CD14-positive monocyte (primary cell): ENCODE data around the gene AVPR1A. TPM values are rescaled to one million over a fixed set of nuclear protein-coding genes. Genes with fewer than 3 reads are reported as not detected.

Experiments
- DNase-seq, 3 donors: peaks; one replicate each; pipeline ENCODE4 v3.0.0-alpha.2; 2011 to 2022
- H2AFZ ChIP-seq: 2 replicates; pipeline ENCODE4 v1.6.0; 2012; ENCODE audit warnings: mild to moderate bottlenecking, low read depth, low read length, inconsistent platforms; ENCODE audit not compliant: insufficient read depth, poor library complexity, severe bottlenecking
- H3K27ac ChIP-seq, 2 donors: 1 replicate in 1 of 2; 2 replicates in 1 of 2; pipeline ENCODE4 v1.5.1; 2012 to 2013; ENCODE audit warnings: low read length in 2 of 2, control low read depth in 1 of 2, inconsistent platforms in 1 of 2, low read depth in 1 of 2, mild to moderate bottlenecking in 1 of 2
- H3K27me3 ChIP-seq, 2 donors: one replicate each; pipeline versions ENCODE4 v1.6.0 to v1.6.1; 2011 to 2013; ENCODE audit warnings: low read length in 2 of 2; ENCODE audit not compliant: control insufficient read depth in 2 of 2, insufficient read depth in 2 of 2
- H3K36me3 ChIP-seq, 2 donors: replicated peaks in 1 of 2; 1 replicate in 1 of 2; 2 replicates in 1 of 2; pipeline versions ENCODE4 v1.5.1 to v1.6.1; 2012 to 2013; ENCODE audit warnings: low read length in 2 of 2, control low read depth in 1 of 2, inconsistent platforms in 1 of 2, mild to moderate bottlenecking in 1 of 2; ENCODE audit not compliant: insufficient read depth in 2 of 2, control insufficient read depth in 1 of 2
- H3K4me1 ChIP-seq, 2 donors: 1 replicate in 1 of 2; 2 replicates in 1 of 2; pipeline versions ENCODE4 v1.5.1 to v1.6.1; 2012 to 2013; ENCODE audit warnings: low read length in 2 of 2, control low read depth in 1 of 2, inconsistent platforms in 1 of 2, mild to moderate bottlenecking in 1 of 2, moderate library complexity in 1 of 2; ENCODE audit not compliant: insufficient read depth in 2 of 2, control insufficient read depth in 1 of 2
- H3K4me2 ChIP-seq: replicated peaks from 2 replicates; pipeline ENCODE3; 2012; ENCODE audit warnings: low read length, moderate library complexity, mild to moderate bottlenecking; ENCODE audit not compliant: poor library complexity, severe bottlenecking; ENCODE audit errors: extremely low read depth
- H3K4me3 ChIP-seq, 3 experiments: fragments of 200-600 bp in 1 of 3; sonication (generic) in 1 of 3; replicated peaks in 1 of 3; 1 replicate in 2 of 3; 2 replicates in 1 of 3; pipeline ENCODE4 v1.5.1; 2011 to 2013; ENCODE audit warnings: low read length in 3 of 3, mild to moderate bottlenecking in 3 of 3, control low read depth in 2 of 3, low read depth in 2 of 3, inconsistent platforms in 1 of 3, moderate library complexity in 1 of 3
- H3K79me2 ChIP-seq: 2 replicates; pipeline ENCODE4 v1.6.0; 2012; ENCODE audit warnings: mild to moderate bottlenecking, control low read depth, inconsistent platforms, low read length, moderate library complexity; ENCODE audit not compliant: insufficient read depth
- H3K9ac ChIP-seq: 2 replicates; pipeline ENCODE4 v1.6.0; 2017; ENCODE audit warnings: low read length, mild to moderate bottlenecking; ENCODE audit not compliant: insufficient read depth, poor library complexity, severe bottlenecking
- H3K9me3 ChIP-seq, 2 donors: replicated peaks in 1 of 2; 1 replicate in 1 of 2; 2 replicates in 1 of 2; pipeline versions ENCODE4 v1.5.1 to v1.6.1; 2012 to 2013; ENCODE audit warnings: low read length in 2 of 2, control low read depth in 1 of 2; ENCODE audit not compliant: control insufficient read depth in 1 of 2, insufficient read depth in 1 of 2
- H4K20me1 ChIP-seq: 2 replicates; pipeline ENCODE4 v1.6.0; 2012; ENCODE audit warnings: mild to moderate bottlenecking, low read length, control low read depth, moderate library complexity; ENCODE audit not compliant: insufficient read depth
- H3K27ac Mint-ChIP-seq, 7 donors: one replicate each; pipeline ENCODE4 v1.8.0; 2020; ENCODE audit warnings: mild to moderate bottlenecking in 7 of 7, mixed read lengths in 7 of 7, moderate library complexity in 6 of 7, inconsistent platforms in 2 of 7
- H3K27me3 Mint-ChIP-seq, 3 donors: one replicate each; pipeline ENCODE4 v1.8.0; 2021 to 2022; ENCODE audit warnings: low read depth in 3 of 3, mild to moderate bottlenecking in 3 of 3, mixed read lengths in 3 of 3, moderate library complexity in 3 of 3, inconsistent platforms in 1 of 3
- H3K36me3 Mint-ChIP-seq, 2 donors: one replicate each; pipeline ENCODE4 v1.8.0; 2020; ENCODE audit warnings: mixed read lengths in 2 of 2, inconsistent platforms in 1 of 2, mild to moderate bottlenecking in 1 of 2
- H3K4me1 Mint-ChIP-seq: one replicate; pipeline ENCODE4 v1.8.0; 2020; ENCODE audit warnings: mild to moderate bottlenecking, mixed read lengths
- H3K4me3 Mint-ChIP-seq, 2 donors: one replicate each; pipeline ENCODE4 v1.8.0; 2020; ENCODE audit warnings: mild to moderate bottlenecking in 2 of 2, mixed read lengths in 2 of 2, moderate library complexity in 1 of 2
- H3K9me3 Mint-ChIP-seq, 7 donors: one replicate each; pipeline ENCODE4 v1.8.0; 2020 to 2022; ENCODE audit warnings: mixed read lengths in 7 of 7, mild to moderate bottlenecking in 6 of 7, moderate library complexity in 6 of 7, inconsistent platforms in 2 of 7
- WGBS: methylation state at CpG from one replicate; pipeline ENCODE4 v1.1.5; 2013; ENCODE audit warnings: missing lambda C conversion rate; ENCODE audit not compliant: insufficient coverage; 5-methylcytosine and 5-hydroxymethylcytosine counted together
- intact Hi-C, 2 donors: fragments of 100-400 bp; cut with micrococcal nuclease; formaldehyde crosslinking; loops; one replicate each; pipeline versions ENCODE4 v1.15.0 to v1.15.1; 2023
- polyA plus RNA-seq, 3 donors: library from polyadenylated mRNA; depleted of rRNA in 1 of 3; unstranded in 2 of 3; stranded (reverse) in 1 of 3; fragments of 300-500 nt in 2 of 3; fragments of >200 nt in 1 of 3; fragmentation: Illumina TruSeq in 2 of 3; gene quantifications; 1 replicate in 2 of 3; 2 replicates in 1 of 3; pipeline ENCODE4 v1.2.3, GENCODE V29; 2012 to 2021
- TF ChIP-seq, protein P1 (sequence below): fragments of 200-600 bp; IDR thresholded peaks from one replicate; pipeline ENCODE4 v1.8.0; 2022; ENCODE audit warnings: antibody characterized with exemption, mild to moderate bottlenecking

The AVPR1A gene
- polyA plus RNA-seq, 3 donors = not detected

DNA sequence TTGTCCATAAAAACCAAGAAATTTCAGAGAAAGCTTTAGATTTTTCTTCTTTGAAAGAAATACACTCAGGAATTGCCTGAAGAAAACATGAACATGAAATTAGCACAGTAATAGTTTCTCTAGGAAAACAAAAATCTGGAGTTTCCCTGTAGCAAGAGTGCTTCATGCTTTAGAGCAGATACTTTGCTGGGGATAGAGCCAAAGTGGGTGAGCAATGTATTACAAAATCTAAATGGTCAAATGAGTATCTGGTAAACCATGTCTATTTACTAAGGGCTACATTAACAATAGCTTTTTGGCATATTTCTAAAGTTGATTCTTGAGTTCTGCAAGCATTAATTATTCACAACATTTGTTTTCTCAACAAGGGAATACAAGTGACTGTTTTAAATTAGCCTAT is 26.2 kb downstream of the AVPR1A start:
- Histone ChIP-seq H4K20me1 (no peaks in the 10 kb centered on the region), H3K36me3 (no peaks in the 10 kb centered on the region), H3K4me2 (no peak overlapping the region), H3K27ac (no peak overlapping the region), H3K4me1 (no peaks in the 10 kb centered on the region), H3K27me3 (no peaks in the 10 kb centered on the region), H3K9me3 (no peaks in the 10 kb centered on the region), H3K9ac (no peak overlapping the region), H3K4me3 (no peak overlapping the region), H2AFZ (no peak overlapping the region), H3K79me2 (no peaks in the 10 kb centered on the region)
- Mint-ChIP-seq H3K4me1 (no peaks in the 10 kb centered on the region), H3K4me3 (no peak overlapping the region), H3K27ac (no peak overlapping the region), H3K9me3 (peaks cover 0 to 8% (median 0%) of the 10 kb centered on the region in 7 donors), H3K36me3 (no peaks in the 10 kb centered on the region), H3K27me3 (peaks cover 0 to 2% (median 0%) of the 10 kb centered on the region in 3 donors)
- TF ChIP-seq, protein P1, sequence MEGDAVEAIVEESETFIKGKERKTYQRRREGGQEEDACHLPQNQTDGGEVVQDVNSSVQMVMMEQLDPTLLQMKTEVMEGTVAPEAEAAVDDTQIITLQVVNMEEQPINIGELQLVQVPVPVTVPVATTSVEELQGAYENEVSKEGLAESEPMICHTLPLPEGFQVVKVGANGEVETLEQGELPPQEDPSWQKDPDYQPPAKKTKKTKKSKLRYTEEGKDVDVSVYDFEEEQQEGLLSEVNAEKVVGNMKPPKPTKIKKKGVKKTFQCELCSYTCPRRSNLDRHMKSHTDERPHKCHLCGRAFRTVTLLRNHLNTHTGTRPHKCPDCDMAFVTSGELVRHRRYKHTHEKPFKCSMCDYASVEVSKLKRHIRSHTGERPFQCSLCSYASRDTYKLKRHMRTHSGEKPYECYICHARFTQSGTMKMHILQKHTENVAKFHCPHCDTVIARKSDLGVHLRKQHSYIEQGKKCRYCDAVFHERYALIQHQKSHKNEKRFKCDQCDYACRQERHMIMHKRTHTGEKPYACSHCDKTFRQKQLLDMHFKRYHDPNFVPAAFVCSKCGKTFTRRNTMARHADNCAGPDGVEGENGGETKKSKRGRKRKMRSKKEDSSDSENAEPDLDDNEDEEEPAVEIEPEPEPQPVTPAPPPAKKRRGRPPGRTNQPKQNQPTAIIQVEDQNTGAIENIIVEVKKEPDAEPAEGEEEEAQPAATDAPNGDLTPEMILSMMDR = no peak
- intact Hi-C loops = no loop called here
- DNase-seq = no peak

DNA sequence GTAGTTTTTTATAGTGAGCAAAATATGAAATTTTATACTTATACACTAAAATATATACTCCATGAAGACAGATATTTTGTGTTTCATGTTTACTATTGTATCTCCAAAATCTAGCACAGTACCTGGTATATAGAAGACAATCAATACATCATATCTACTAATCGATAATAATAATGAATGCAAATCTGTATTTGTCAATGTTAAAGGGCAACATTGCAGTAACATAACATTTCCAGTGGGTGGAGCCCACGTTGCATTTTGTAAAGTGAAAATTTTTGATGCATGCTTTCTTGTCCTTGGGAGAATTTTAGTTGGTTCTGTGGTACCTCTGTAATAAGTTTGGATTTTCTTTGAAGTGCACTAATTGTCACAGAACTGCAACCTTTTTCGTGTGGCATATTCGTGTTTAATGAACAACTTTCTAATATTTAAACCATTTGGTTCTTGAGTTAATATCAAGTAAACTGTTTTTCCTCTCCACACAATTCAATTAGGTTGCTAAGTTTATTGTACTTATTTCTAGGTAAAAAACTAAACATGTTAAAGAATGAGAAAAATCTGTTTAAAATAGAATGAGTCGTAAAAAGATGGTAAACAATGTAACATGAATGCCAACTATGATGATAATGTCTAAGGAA is 47.4 kb downstream of the AVPR1A start:
- H3K27ac ChIP-seq = no peak overlapping the region
- no peak overlapping the region for H3K9ac ChIP-seq
- H3K36me3 ChIP-seq = no peaks in the 10 kb centered on the region
- DNase-seq = no peak
- H3K4me1 Mint-ChIP-seq = no peaks in the 10 kb centered on the region
- H3K9me3 ChIP-seq = no peaks in the 10 kb centered on the region
- peaks cover 0 to 2% (median 0%) of the 10 kb centered on the region in 3 donors for H3K27me3 Mint-ChIP-seq
- H4K20me1 ChIP-seq = no peaks in the 10 kb centered on the region
- intact Hi-C loops = no loop called here
- no peak overlapping the region for H3K4me3 Mint-ChIP-seq
- no peaks in the 10 kb centered on the region for H3K79me2 ChIP-seq
- no peaks in the 10 kb centered on the region for H3K4me1 ChIP-seq
- TF ChIP-seq, protein P1 = peak; percentile 81
- no peaks in the 10 kb centered on the region for H3K9me3 Mint-ChIP-seq
- no peak overlapping the region for H3K27ac Mint-ChIP-seq
- H3K4me2 ChIP-seq = no peak overlapping the region
- no peak overlapping the region for H3K4me3 ChIP-seq
- no peaks in the 10 kb centered on the region for H3K27me3 ChIP-seq
- no peaks in the 10 kb centered on the region for H3K36me3 Mint-ChIP-seq
- WGBS = 0% methylated on average over 1 of the region's 5 CpGs
- no peak overlapping the region for H2AFZ ChIP-seq
